Mucosa of descending colon (tissue), 3 donors: ENCODE data around the gene TMEM161A. TPM values are rescaled to one million over a fixed set of nuclear protein-coding genes. Genes with fewer than 3 reads are reported as not detected.
A peak's percentile ranks its signal among the peaks of the same experiment; 100 is the strongest.

Source experiments
- ATAC-seq: fragments of 200-7000 bp; cut with Tn5 transposase; one replicate; pipeline ENCODE4 v1.9.1; 2020; ENCODE audit warnings: mild to moderate bottlenecking, moderate library complexity
- DNase-seq, 3 donors: peaks; one replicate each; pipeline ENCODE4 v3.0.0-alpha.2; 2020
- H3K36me3 ChIP-seq: fragments of 200-600 bp; one replicate; pipeline ENCODE4 v1.8.0; 2021; ENCODE audit warnings: low read depth, mild to moderate bottlenecking
- H3K4me1 ChIP-seq: fragments of 200-600 bp; one replicate; pipeline ENCODE4 v1.8.0; 2021; ENCODE audit warnings: low read depth, mild to moderate bottlenecking
- H3K4me3 ChIP-seq: fragments of 200-600 bp; one replicate; pipeline ENCODE4 v1.8.0; 2021; ENCODE audit warnings: mild to moderate bottlenecking
- H3K9me3 ChIP-seq: fragments of 200-600 bp; one replicate; pipeline ENCODE4 v1.8.0; 2021; ENCODE audit warnings: mild to moderate bottlenecking
- CTCF ChIP-seq: fragments of 200-600 bp; IDR thresholded peaks from one replicate; pipeline ENCODE4 v1.8.0; 2022; ENCODE audit warnings: antibody characterized with exemption, mild to moderate bottlenecking
- intact Hi-C, 2 donors: fragments of 100-400 bp; cut with DNase I in 1 of 2; cut with micrococcal nuclease in 1 of 2; formaldehyde crosslinking; loops; one replicate each; pipeline versions ENCODE4 v1.11.0 to v1.11.1; 2022; cut with DNase I, micrococcal nuclease
- total RNA-seq, 3 donors: library from RNA; stranded (reverse); fragmentation: NEBNext Ultra II Directional in 2 of 3; extraction: Animal tissue kit (Norgen Biotek cat#: 25700) in 2 of 3; gene quantifications; one replicate each; pipeline versions ENCODE4 v1.2.1 to v1.2.4, GENCODE V29; 2021 to 2023
- donor health status: DM: no; HTN: no; CAD: no; lungs with moderate emphysema.
- donor health status: DM: no; HTN: no; CAD: no.
- donor health status: DM: no; HTN: yes; CAD: no.

The TMEM161A gene
- total RNA-seq, 3 donors from 2014 or later, result 14.7 to 23.4 (median 17.6) TPM

DNA sequence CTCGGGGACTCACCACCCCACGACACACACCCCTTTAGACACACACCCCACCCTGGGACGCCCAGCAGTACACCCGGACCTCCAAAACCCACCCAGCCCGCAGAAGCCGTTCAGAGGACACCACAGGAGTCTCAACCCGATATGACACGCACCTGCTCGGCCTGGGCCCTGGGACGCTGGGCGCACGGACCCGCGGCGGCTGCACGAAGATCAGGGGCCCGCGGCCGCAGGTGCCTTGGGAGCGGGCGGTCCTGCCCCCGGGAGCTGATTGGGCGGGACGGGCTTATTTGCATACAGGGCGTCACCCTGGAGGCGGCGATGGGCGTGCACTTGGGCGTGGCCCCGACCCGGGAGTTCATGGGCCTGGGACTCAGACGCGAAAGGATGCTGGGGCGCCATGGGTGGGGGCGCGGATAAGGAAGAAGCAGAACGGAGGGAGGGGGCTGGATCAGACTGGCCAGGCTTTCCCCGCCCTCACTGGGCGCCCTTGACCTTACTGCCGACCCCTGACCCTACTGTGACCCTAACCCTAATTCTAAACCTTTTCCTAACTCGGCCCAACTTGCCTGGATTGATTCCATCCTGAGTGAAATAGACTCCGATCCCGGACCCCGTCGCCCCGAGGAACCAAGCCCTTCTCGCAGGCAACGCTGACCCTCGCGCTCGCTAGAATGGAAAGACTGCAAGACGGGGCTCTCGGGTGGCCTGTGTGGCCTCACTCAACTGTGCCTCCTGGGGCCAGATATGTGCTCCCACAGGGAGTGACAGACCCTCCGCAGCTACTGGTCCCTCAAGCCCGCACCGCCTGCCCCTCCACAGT, 32.0 kb upstream of the TMEM161A start, which contains the start of gene MEF2B:
Gene MEF2B, minus strand, starts transcription at position 211 of the 820 bp plus-strand sequence. CDS start 19,528 bp downstream, outside the sequence.
- ATAC-seq (peak; percentile 97), DNase-seq (peak; percentile 88 to 90 (median 89))
- Histone ChIP-seq H3K4me1 (peaks cover 6% of the 10 kb centered on the region), H3K36me3 (no peaks in the 10 kb centered on the region), H3K4me3 (no peak within 1 kb of the TSS), H3K9me3 (no peaks in the 10 kb centered on the region)
- intact Hi-C loops, result no loop called here
- TF ChIP-seq CTCF, result no peak

DNA sequence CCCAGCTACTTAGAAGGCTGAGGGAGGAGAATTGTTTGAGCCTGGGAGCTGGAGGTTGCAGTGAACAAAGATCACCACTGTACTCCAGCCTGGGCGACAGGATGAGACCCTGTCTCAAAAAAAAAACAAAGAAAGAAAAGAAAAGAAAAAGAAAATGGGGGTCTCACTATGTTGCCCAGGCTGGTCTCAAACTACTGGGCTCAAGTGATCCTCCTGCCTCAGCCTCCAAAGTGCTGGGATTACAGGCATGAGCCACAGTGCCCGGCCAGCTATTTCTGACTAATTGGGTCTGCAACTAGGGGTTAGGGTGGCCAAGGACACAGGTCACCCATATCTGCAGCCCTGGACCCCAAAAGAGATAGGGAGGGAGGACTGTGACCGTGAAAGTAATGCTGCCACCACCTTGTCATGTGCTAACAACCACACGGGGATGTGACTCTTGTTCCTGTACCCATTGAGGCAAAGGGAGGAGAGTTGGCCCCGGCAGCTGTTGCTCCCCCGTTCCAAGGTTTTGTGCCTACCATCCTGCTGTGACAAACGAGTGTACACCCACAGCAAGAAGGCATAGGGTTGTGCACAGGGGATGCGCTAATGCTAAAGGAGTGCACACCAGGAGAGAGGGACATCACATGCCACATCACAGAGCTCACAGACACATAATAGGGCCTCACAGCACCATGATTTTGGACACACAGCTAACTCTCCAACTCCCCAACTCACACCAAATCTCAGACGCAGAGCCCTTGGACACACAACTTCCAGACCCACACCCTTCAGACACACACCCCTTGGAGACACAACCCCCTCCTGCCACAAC, 31.2 kb upstream of the TMEM161A start:
- no peaks in the 10 kb centered on the region for H3K36me3 ChIP-seq
- intact Hi-C loops, result no loop called here
- no peak for DNase-seq
- H3K9me3 ChIP-seq, result no peaks in the 10 kb centered on the region
- no peak overlapping the region for H3K4me3 ChIP-seq
- no peak for ATAC-seq
- no peak for TF ChIP-seq CTCF
- peaks cover 6% of the 10 kb centered on the region for H3K4me1 ChIP-seq

DNA sequence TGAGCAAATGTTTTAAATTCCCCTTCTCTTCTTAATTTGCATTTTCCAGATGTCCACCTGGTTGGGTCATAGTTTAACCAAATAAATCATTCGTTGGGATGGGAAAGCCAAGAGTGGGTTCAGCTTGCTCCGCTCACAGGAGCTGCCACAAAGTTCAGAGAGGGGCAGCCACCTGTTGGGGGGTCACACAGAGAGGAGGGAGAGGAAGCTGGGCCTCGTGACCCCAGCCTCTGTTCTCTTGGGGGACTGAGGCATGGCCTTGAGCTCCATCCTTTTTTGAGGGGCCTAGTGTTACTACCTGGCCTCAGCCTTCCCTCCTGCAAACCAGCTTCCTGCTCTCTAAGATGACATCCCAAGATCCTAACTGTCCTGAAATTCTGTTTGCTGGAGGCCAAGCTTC, 29.3 kb upstream of the TMEM161A start:
- H3K4me3 ChIP-seq, result no peak overlapping the region
- no peaks in the 10 kb centered on the region for H3K9me3 ChIP-seq
- DNase-seq (no peak), ATAC-seq (no peak)
- intact Hi-C loops, result no loop called here
- H3K4me1 ChIP-seq, result peaks cover 6% of the 10 kb centered on the region
- no peaks in the 10 kb centered on the region for H3K36me3 ChIP-seq
- no peak for TF ChIP-seq CTCF

GRCh38 chr19:19165396-19165795, 27.1 kb upstream of the TMEM161A start:
- H3K4me1 ChIP-seq, result peaks cover 6% of the 10 kb centered on the region
- ATAC-seq, result no peak
- intact Hi-C loops, result no loop called here
- H3K36me3 ChIP-seq, result no peaks in the 10 kb centered on the region
- no peak for DNase-seq
- H3K9me3 ChIP-seq, result no peaks in the 10 kb centered on the region
- no peak for TF ChIP-seq CTCF
- no peak overlapping the region for H3K4me3 ChIP-seq

DNA sequence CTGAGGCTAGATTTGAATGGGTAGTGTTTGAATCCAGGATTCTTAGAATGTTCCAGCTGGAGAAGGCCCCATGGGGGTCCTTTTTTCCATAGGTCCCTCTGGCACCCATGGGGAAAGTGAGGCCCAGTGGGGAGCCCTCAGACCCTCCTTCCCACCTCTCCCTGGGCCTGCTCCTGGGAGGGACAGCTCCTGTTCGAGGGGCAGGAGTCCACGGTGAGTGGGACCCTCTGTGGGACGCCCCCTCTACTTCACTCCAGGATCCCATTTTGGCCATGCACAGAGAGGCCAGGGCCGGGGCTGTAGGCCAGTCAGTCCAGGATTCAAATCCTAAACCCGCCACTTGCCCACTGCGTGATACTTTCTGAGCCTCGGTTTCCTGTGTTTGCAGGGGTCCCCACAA, 24.2 kb upstream of the TMEM161A start:
- intact Hi-C loops, result no loop called here

More for the DNA sequence above, 24.2 kb upstream of the TMEM161A start:
- ATAC-seq, result no peak
- Histone ChIP-seq H3K4me3 (no peak overlapping the region), H3K9me3 (no peaks in the 10 kb centered on the region), H3K36me3 (no peaks in the 10 kb centered on the region), H3K4me1 (no peaks in the 10 kb centered on the region)
- TF ChIP-seq CTCF, result no peak
- DNase-seq, result no peak
